TTC549 (cell line): ENCODE data around the gene CCL21.

ENCODE experiments used
- FAIRE-seq: peaks from 2 replicates; lab custom pipeline; 2012; peaks lifted over from hg19 to GRCh38; lab: Jason Lieb, UNC

Gene CCL21

GRCh38 chr9:34669809-34670562, 40.0 kb downstream of the CCL21 start:
- FAIRE-seq = no peak

GRCh38 chr9:34665381-34666250, 44.3 kb downstream of the CCL21 start:
- FAIRE-seq = no peak

- no peak for FAIRE-seq
Observed at GRCh38 chr9:34665067-34665380, 44.9 kb downstream of the CCL21 start.

GRCh38 chr9:34664281-34665066, 45.5 kb downstream of the CCL21 start:
- FAIRE-seq = no peak

GRCh38 chr9:34663303-34663605, 46.7 kb downstream of the CCL21 start:
- no peak for FAIRE-seq

- no peak for FAIRE-seq
Observed at GRCh38 chr9:34662526-34663302, 47.2 kb downstream of the CCL21 start, which contains the start of gene CCL27. CCL27 (minus strand) TSS chr9:34662657; CDS start chr9:34662633, 24 bp downstream.

- no peak for FAIRE-seq
Observed at GRCh38 chr9:34659592-34660253, 50.2 kb downstream of the CCL21 start.
